Left lung (tissue), 10 donors: ENCODE measurements around the gene FYTTD1. TPM values are rescaled to one million over a fixed set of nuclear protein-coding genes. Genes with fewer than 3 reads are reported as not detected.

Experiments used
- ATAC-seq: fragments of 200-7000 bp; cut with Tn5 transposase; one replicate; pipeline ENCODE4 v1.9.1; 2020; ENCODE audit warnings: moderate library complexity
- DNase-seq, 4 donors: peaks; one replicate each; pipeline ENCODE4 v3.0.0-alpha.2; 2013 to 2020
- H3K27ac ChIP-seq, 2 donors: fragments of 200-600 bp; sonication (generic) in 1 of 2; one replicate each; pipeline versions ENCODE4 v1.5.0 to v1.8.0; 2020 to 2021
- H3K27me3 ChIP-seq, 2 donors: fragments of 200-600 bp; sonication (generic) in 1 of 2; one replicate each; pipeline versions ENCODE4 v1.5.0 to v1.8.0; 2020 to 2021
- H3K36me3 ChIP-seq, 2 donors: fragments of 200-600 bp; sonication (generic) in 1 of 2; one replicate each; pipeline versions ENCODE4 v1.5.0 to v1.8.0; 2020 to 2021
- H3K4me1 ChIP-seq, 2 donors: fragments of 200-600 bp; one replicate each; pipeline ENCODE4 v1.8.0; 2021
- H3K4me3 ChIP-seq, 2 donors: fragments of 200-600 bp; sonication (generic) in 1 of 2; one replicate each; pipeline versions ENCODE4 v1.5.0 to v1.8.0; 2020 to 2021; ENCODE audit warnings: mild to moderate bottlenecking in 1 of 2
- H3K9me3 ChIP-seq, 2 donors: fragments of 200-600 bp; sonication (generic) in 1 of 2; one replicate each; pipeline versions ENCODE4 v1.5.0 to v1.8.0; 2020 to 2021
- intact Hi-C, 2 donors: fragments of 100-400 bp; cut with DNase I; formaldehyde crosslinking; loops; one replicate each; pipeline versions ENCODE4 v1.11.2 to v1.14.2; 2022
- polyA plus RNA-seq, 6 donors: library from polyadenylated mRNA; unstranded; fragments of 120-200 nt; gene quantifications; one replicate each; pipeline ENCODE4 v1.2.1, GENCODE V29; 2013; ENCODE audit not compliant: insufficient read length in 6 of 6
- total RNA-seq, 2 donors: library from RNA; stranded (reverse); fragmentation: NEBNext Ultra II Directional; extraction: Animal tissue kit (Norgen Biotek cat#: 25700); gene quantifications; one replicate each; pipeline ENCODE4 v1.2.1, GENCODE V29; 2021
- TF ChIP-seq, protein P1 (sequence below), 2 donors: fragments of 200-600 bp; sonication (generic) in 1 of 2; IDR thresholded peaks; one replicate each; pipeline versions ENCODE4 v1.5.0 to v1.8.0; 2021; ENCODE audit warnings: antibody characterized with exemption in 2 of 2
- donor health status: DM: no; HTN: yes; CAD: no.
- donor health status: DM: no; HTN: no; CAD: no.

Gene FYTTD1
- total and polyA plus RNA-seq, 8 donors: 46.8 to 115 (median 92.4) TPM

DNA sequence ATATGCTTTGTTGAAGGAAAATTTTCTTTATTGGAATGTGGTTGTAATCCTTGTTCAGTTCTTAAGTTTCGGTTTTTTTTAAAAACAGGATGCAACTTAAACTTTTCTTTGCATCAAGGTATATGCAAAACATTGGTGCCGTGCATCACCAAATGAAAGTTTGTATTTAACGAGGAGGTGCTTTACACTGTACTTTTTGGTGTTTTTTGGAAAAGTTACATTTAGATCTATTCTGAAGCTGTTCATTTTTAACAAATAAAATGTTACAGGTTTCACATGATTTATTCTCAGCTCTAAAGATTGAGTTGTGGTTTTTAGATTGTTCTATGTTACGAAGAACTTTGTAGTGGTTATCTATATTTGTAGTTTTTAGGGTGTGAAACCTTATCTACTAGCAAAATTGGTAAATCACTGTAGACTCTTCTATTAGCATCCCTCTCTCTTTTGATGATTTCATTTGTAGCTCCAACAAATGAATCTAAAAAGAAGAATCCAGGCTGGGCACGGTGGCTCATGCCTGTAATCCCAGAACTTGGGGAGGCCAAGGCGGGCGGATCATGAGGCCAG, 34.4 kb downstream of the FYTTD1 start:
- no peaks in the 10 kb centered on the region for H3K9me3 ChIP-seq
- ATAC-seq: no peak
- no peak overlapping the region for H3K27ac ChIP-seq
- H3K36me3 ChIP-seq: peaks cover 0 to 52% of the 10 kb centered on the region in 2 donors
- no peak overlapping the region for H3K4me3 ChIP-seq
- H3K27me3 ChIP-seq: no peaks in the 10 kb centered on the region
- no peaks in the 10 kb centered on the region for H3K4me1 ChIP-seq
- DNase-seq: no peak
- TF ChIP-seq, protein P1, sequence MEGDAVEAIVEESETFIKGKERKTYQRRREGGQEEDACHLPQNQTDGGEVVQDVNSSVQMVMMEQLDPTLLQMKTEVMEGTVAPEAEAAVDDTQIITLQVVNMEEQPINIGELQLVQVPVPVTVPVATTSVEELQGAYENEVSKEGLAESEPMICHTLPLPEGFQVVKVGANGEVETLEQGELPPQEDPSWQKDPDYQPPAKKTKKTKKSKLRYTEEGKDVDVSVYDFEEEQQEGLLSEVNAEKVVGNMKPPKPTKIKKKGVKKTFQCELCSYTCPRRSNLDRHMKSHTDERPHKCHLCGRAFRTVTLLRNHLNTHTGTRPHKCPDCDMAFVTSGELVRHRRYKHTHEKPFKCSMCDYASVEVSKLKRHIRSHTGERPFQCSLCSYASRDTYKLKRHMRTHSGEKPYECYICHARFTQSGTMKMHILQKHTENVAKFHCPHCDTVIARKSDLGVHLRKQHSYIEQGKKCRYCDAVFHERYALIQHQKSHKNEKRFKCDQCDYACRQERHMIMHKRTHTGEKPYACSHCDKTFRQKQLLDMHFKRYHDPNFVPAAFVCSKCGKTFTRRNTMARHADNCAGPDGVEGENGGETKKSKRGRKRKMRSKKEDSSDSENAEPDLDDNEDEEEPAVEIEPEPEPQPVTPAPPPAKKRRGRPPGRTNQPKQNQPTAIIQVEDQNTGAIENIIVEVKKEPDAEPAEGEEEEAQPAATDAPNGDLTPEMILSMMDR (IDR thresholded peaks at IDR 0.05): no peak
- intact Hi-C loops: no loop called here

DNA sequence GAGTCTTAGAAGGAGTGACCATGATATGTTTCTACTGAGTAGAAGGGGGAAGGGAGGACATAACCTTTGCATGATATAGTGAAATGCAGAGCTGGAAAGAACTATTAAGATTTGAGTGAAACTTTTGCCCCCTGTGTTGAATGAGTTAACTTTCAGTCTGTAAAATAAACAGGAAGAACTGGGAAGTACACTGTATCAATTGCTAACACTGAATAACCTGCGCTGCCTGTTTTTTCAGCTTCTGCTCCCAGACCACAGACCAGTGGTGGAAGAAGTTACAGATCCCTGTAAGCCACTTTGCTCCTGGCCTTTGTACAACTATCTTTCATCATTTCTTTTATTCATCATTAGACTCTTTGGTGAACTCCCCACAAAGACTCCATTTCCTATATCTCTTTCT, 37.7 kb downstream of the FYTTD1 start:
- H3K27ac ChIP-seq: no peak overlapping the region
- peaks cover 0 to 6% of the 10 kb centered on the region in 2 donors for H3K4me1 ChIP-seq
- H3K36me3 ChIP-seq: peaks cover 0 to 21% of the 10 kb centered on the region in 2 donors
- no peaks in the 10 kb centered on the region for H3K27me3 ChIP-seq
- H3K9me3 ChIP-seq: no peaks in the 10 kb centered on the region
- TF ChIP-seq, protein P1 (IDR thresholded peaks at IDR 0.05): no peak
- intact Hi-C loops: no loop called here
- H3K4me3 ChIP-seq: no peak overlapping the region
- ATAC-seq: no peak
- DNase-seq: no peak

DNA sequence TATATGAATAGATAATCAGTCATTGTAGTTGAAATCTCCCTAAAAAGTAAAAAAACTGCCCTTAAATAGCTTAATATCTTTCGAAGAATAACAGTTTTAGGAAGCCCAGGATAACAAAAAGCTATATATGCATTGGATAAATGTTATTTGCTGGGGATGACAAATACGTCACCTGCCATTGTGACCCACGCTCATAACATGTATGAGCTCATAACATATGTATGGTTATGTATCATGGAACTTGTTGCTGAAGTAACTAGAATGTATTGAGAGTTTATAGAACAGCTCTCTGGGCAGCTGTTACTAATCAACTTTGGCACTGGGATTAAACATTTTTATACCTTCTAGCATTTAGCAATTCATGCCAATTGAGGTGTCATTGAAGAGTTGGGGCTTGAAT, 39.6 kb downstream of the FYTTD1 start:
- TF ChIP-seq, protein P1 (IDR thresholded peaks at IDR 0.05): no peak
- no peak for ATAC-seq

DNA sequence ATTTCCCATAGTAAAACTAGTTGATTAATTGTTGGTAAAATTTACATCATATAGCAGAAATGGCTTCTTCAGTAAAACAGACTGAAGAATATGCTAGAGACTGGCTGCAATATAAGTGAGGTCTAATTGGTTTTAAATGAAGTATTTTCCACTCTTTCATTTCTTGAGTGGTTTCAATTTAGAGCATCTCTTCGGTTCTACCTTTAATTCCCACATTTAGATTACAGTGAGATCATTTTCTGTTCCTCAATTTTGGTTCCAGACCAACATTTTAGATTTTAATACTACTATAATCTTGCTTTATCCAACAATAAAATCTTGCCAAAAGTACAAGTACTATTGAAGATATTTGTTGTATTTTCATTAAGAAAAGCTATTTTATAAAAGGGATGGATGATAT, 40.4 kb downstream of the FYTTD1 start:
- ATAC-seq (no peak), DNase-seq (no peak)
- Histone ChIP-seq H3K4me1 (peaks cover 5 to 31% of the 10 kb centered on the region in 2 donors), H3K36me3 (peaks cover 0 to 2% of the 10 kb centered on the region in 2 donors), H3K27me3 (no peaks in the 10 kb centered on the region), H3K4me3 (no peak overlapping the region), H3K27ac (no peak overlapping the region), H3K9me3 (no peaks in the 10 kb centered on the region)
- TF ChIP-seq, protein P1 (IDR thresholded peaks at IDR 0.05): no peak
- intact Hi-C loops: no loop called here

More for the DNA sequence above, 39.6 kb downstream of the FYTTD1 start:
- Histone ChIP-seq H3K4me3 (no peak overlapping the region), H3K9me3 (no peaks in the 10 kb centered on the region), H3K27me3 (no peaks in the 10 kb centered on the region), H3K27ac (no peak overlapping the region), H3K4me1 (peaks cover 5 to 24% of the 10 kb centered on the region in 2 donors), H3K36me3 (peaks cover 0 to 9% of the 10 kb centered on the region in 2 donors)
- intact Hi-C loops: no loop called here
- DNase-seq: no peak

DNA sequence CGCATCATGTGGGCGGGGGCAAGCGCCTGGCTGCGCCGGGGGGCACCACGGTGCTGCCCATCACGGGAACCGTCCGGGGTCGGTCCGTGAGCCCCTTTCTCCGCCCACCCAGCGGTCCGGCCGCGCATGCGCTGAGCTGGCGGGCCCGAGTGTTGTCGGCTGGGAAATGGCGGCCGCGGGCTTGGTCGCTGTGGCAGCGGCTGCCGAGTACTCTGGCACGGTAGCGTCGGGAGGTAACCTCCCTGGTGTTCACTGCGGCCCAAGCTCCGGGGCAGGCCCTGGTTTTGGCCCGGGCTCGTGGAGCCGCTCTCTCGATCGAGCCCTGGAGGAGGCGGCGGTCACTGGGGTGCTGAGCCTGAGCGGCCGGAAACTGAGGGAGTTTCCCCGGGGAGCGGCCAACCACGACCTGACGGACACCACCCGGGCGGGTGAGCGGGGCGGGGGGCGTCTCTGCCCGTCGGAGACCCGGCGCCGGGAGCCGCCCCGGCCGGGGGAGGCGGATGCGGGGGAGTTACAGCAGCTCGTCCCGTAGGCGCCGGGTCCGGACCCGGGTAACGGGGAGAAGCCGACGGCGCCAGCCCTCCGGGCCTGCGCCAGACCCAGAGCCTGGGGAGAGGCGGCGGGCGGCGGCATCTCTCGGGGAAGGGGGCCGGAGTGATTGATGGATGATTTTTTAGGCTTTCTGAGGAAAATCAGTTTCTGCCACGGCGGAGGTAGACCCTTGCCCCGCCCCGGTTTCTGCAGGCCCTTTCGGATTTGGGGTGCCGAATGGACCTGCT, 41.6 kb downstream of the FYTTD1 start, which contains the start of gene LRCH3:
Gene LRCH3, plus strand, starts transcription at position 142 of the 779 bp plus-strand sequence. Its CDS starts 25 bp downstream, at position 167.
- no peaks in the 10 kb centered on the region for H3K27me3 ChIP-seq
- intact Hi-C loops: no loop called here
- H3K9me3 ChIP-seq: no peaks in the 10 kb centered on the region
- H3K27ac ChIP-seq: peak within 1 kb of the TSS; percentile 96
- DNase-seq (peak; percentile 80 to 94 (median 89)), ATAC-seq (peak; percentile 95)
- TF ChIP-seq, protein P1 (IDR thresholded peaks at IDR 0.05): no peak
- peak within 1 kb of the TSS; percentile 65 to 89 for H3K4me3 ChIP-seq
- H3K36me3 ChIP-seq: no peaks in the 10 kb centered on the region
- H3K4me1 ChIP-seq: peaks cover 5 to 38% of the 10 kb centered on the region in 2 donors
